ENCODE measurements around the gene TAC4. TPM values are rescaled to one million over a fixed set of nuclear protein-coding genes. Genes with fewer than 3 reads are reported as not detected.

The TAC4 gene
- total RNA-seq, 1 experiment from 2014 or later: not detected

GRCh38 chr17:49841548-49841947, 6.3 kb downstream of the TAC4 start:
- no peaks in the 10 kb centered on the region for H3K9me3 ChIP-seq (ENCODE audit: low read depth, low read length, poor library complexity, severe bottlenecking)
- DNase-seq (ENCODE audit: low spot score): no peak
- TF ChIP-seq CTCF (conservative IDR thresholded peaks at IDR 0.05; ENCODE audit: low read depth, low read length) (no peak; the same call in 1 of the 2 replicates), EZH2 (IDR thresholded peaks at IDR 0.05; ENCODE audit: borderline replicate concordance, low read depth, low read length, poor library complexity, severe bottlenecking) (no peak)
- H3K27me3 ChIP-seq (replicated peaks; ENCODE audit: insufficient read depth, low read depth, low read length, poor library complexity): no peaks in the 10 kb centered on the region
- H3K4me3 ChIP-seq (ENCODE audit: low read depth, low read length, poor library complexity, severe bottlenecking): no peak overlapping the region
- no peak overlapping the region for H3K27ac ChIP-seq (ENCODE audit: low read depth, low read length, poor library complexity, severe bottlenecking)
- ChIA-PET POLR2A (ENCODE audit: low non-redundant PET) (no interaction called here), CTCF (no interaction called here)
- intact Hi-C loops (cut with micrococcal nuclease; ENCODE audit: unreplicated experiment): no loop called here
- TSS peak; percentile 10 for BruUV-seq (replicated peaks)
- peaks cover 10% of the 10 kb centered on the region for H3K4me1 ChIP-seq (ENCODE audit: insufficient read depth, low read length, poor library complexity, severe bottlenecking)
- H3K36me3 ChIP-seq (ENCODE audit: insufficient read depth, low read length, poor library complexity, severe bottlenecking): no peaks in the 10 kb centered on the region

- peaks cover 25% of the 10 kb centered on the region for H3K4me1 ChIP-seq (ENCODE audit: insufficient read depth, low read length, poor library complexity, severe bottlenecking)
These were observed 8.4 kb downstream of the TAC4 start for GRCh38 chr17:49839455-49839854.

GRCh38 chr17:49836111-49837030, 11.5 kb downstream of the TAC4 start:
- intact Hi-C loops (cut with micrococcal nuclease; ENCODE audit: unreplicated experiment): no loop called here
- Histone ChIP-seq H3K27ac (ENCODE audit: low read depth, low read length, poor library complexity, severe bottlenecking) (peak overlapping the region; percentile 76), H3K27me3 (replicated peaks; ENCODE audit: insufficient read depth, low read depth, low read length, poor library complexity) (no peaks in the 10 kb centered on the region), H3K36me3 (ENCODE audit: insufficient read depth, low read length, poor library complexity, severe bottlenecking) (peaks cover 10% of the 10 kb centered on the region), H3K9me3 (ENCODE audit: low read depth, low read length, poor library complexity, severe bottlenecking) (no peaks in the 10 kb centered on the region), H3K4me3 (ENCODE audit: low read depth, low read length, poor library complexity, severe bottlenecking) (no peak overlapping the region), H3K4me1 (ENCODE audit: insufficient read depth, low read length, poor library complexity, severe bottlenecking) (peaks cover 42% of the 10 kb centered on the region)
- TF ChIP-seq CTCF (conservative IDR thresholded peaks at IDR 0.05; ENCODE audit: low read depth, low read length) (no peak), EZH2 (IDR thresholded peaks at IDR 0.05; ENCODE audit: borderline replicate concordance, low read depth, low read length, poor library complexity, severe bottlenecking) (no peak)
- ChIA-PET CTCF (no interaction called here), POLR2A (ENCODE audit: low non-redundant PET) (no interaction called here)
- no TSS peak for BruUV-seq (replicated peaks)
- peak; percentile 93 for DNase-seq (ENCODE audit: low spot score)

More at GRCh38 chr17:49839455-49839854, 8.4 kb downstream of the TAC4 start:
- no peak for DNase-seq (ENCODE audit: low spot score)
- ChIA-PET CTCF (no interaction called here), POLR2A (ENCODE audit: low non-redundant PET) (no interaction called here)
- intact Hi-C loops (cut with micrococcal nuclease; ENCODE audit: unreplicated experiment): no loop called here
- Histone ChIP-seq H3K27me3 (replicated peaks; ENCODE audit: insufficient read depth, low read depth, low read length, poor library complexity) (no peaks in the 10 kb centered on the region), H3K4me3 (ENCODE audit: low read depth, low read length, poor library complexity, severe bottlenecking) (no peak overlapping the region), H3K27ac (ENCODE audit: low read depth, low read length, poor library complexity, severe bottlenecking) (no peak overlapping the region), H3K36me3 (ENCODE audit: insufficient read depth, low read length, poor library complexity, severe bottlenecking) (no peaks in the 10 kb centered on the region), H3K9me3 (ENCODE audit: low read depth, low read length, poor library complexity, severe bottlenecking) (no peaks in the 10 kb centered on the region)
- TF ChIP-seq EZH2 (IDR thresholded peaks at IDR 0.05; ENCODE audit: borderline replicate concordance, low read depth, low read length, poor library complexity, severe bottlenecking): no peak
- no peak for TF ChIP-seq CTCF (conservative IDR thresholded peaks at IDR 0.05; ENCODE audit: low read depth, low read length)
- no TSS peak for BruUV-seq (replicated peaks)

Data from A673 (cell line).